ENCODE data around the gene DHX32. TPM values are rescaled to one million over a fixed set of nuclear protein-coding genes. Genes with fewer than 3 reads are reported as not detected.

The DHX32 gene
- total RNA-seq, 1 donor from 2014 or later = 45.2 TPM

GRCh38 chr10:125859128-125859817, 21.8 kb downstream of the DHX32 start:
- no peak for DNase-seq
- intact Hi-C loops (cut with DNase I) = no loop called here
- ATAC-seq (ENCODE audit: poor library complexity) = no peak

GRCh38 chr10:125857185-125857760, 23.8 kb downstream of the DHX32 start:
- DNase-seq (no peak), ATAC-seq (ENCODE audit: poor library complexity) (no peak)

DNA sequence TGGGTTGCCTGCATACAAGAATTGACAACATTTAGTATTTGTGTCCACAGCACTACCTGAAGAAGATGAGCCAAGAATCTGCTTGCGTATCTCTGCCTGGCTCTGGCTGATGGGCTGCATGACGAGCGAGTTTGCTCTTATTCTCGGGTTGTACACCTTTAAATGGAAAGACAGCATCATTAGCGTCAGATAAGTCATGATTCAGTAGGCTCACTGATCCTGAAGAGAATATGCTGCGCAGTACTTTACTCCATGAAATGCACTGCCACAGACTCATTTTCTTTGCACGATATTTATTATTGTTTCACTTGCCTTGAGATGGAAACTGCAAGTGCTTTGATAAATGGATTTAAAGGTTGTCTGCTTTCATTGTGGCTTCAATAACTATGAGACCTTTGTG, 28.6 kb downstream of the DHX32 start:
- ATAC-seq (ENCODE audit: poor library complexity) (no peak), DNase-seq (no peak)
- intact Hi-C loops (cut with DNase I) = no loop called here

More at GRCh38 chr10:125857185-125857760, 23.8 kb downstream of the DHX32 start:
- intact Hi-C loops (cut with DNase I) = no loop called here

- intact Hi-C loops (cut with DNase I) = no loop called here
Observed at GRCh38 chr10:125850766-125851731, 30.0 kb downstream of the DHX32 start.

GRCh38 chr10:125849448-125849847, 31.6 kb downstream of the DHX32 start:
- DNase-seq (no peak), ATAC-seq (ENCODE audit: poor library complexity) (no peak)
- intact Hi-C loops (cut with DNase I) = no loop called here

More at GRCh38 chr10:125850766-125851731, 30.0 kb downstream of the DHX32 start:
- ATAC-seq (ENCODE audit: poor library complexity) (no peak), DNase-seq (no peak)

DNA sequence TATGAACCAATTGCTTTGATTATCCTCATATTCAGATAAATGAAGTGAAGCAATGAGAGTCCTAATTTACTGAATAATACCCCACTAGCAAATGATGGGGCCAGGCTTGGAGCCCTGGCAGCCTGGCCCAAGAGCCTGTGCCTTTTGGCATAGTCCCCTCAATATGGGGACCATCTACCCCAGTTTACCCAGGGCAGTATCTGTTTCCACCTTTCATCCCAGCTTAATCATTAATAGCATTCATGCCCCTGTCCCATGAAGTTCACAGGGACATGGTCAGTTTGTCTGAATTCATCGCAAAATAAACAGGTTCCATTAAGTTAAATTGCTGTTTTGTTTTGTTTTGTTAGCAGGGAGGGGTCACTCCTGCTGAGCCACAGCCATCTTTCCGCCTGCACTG, 32.2 kb downstream of the DHX32 start:
- ATAC-seq (ENCODE audit: poor library complexity) (no peak), DNase-seq (no peak)
- intact Hi-C loops (cut with DNase I) = no loop called here

DNA sequence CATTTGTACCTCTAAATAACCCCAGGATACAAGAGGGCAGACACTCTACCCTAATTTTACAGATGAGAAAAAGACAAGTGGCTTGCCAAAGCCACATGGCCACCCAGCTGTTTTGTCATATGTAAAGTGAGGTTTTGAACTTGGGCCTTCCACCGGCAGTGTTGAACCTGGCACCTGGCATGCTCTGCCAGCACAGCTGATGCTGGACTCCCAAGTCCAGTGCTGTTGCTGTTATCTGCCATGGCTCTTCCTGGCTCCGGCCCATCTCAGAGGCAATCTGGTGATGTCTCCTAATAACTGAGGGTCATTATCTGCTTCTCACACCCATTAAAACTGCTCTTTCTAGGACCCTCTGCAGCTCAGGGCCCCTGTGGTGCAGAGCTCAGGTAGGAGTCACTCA, 32.7 kb downstream of the DHX32 start:
- DNase-seq = no peak
- intact Hi-C loops (cut with DNase I) = no loop called here
- ATAC-seq (ENCODE audit: poor library complexity) = no peak

DNA sequence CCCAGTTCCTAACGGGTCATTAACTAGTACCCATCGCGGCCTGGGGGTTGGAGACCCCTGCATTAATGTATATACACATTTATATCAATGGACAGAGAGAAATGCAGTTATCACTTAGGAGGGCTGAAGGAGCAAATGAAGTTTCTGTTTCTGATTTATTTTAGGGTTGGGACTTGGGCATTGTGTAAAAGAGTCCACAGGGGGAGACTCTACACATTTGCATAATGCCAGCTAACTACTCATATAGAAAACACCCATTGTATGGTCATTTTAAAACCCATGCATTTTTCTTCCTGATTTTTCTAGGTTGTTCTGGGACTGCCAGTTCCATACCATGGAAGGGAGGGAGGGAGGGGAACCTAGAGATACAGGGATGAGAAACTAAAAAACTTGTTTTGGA, 34.2 kb downstream of the DHX32 start:
- intact Hi-C loops (cut with DNase I) = no loop called here
- no peak for DNase-seq
- ATAC-seq (ENCODE audit: poor library complexity) = no peak

- intact Hi-C loops (cut with DNase I) = no loop called here
- ATAC-seq (ENCODE audit: poor library complexity) (no peak), DNase-seq (no peak)
Observed at GRCh38 chr10:125845617-125846016, 35.5 kb downstream of the DHX32 start.

GRCh38 chr10:125844751-125845221, 36.3 kb downstream of the DHX32 start:
- ATAC-seq (ENCODE audit: poor library complexity) (peak; percentile 37), DNase-seq (no peak)
- intact Hi-C loops (cut with DNase I) = no loop called here

GRCh38 chr10:125843603-125844329, 37.3 kb downstream of the DHX32 start:
- DNase-seq = no peak
- no peak for ATAC-seq (ENCODE audit: poor library complexity)
- intact Hi-C loops (cut with DNase I) = no loop called here

GRCh38 chr10:125840955-125841354, 40.1 kb downstream of the DHX32 start:
- no peak for DNase-seq
- intact Hi-C loops (cut with DNase I) = no loop called here
- no peak for ATAC-seq (ENCODE audit: poor library complexity)

DNA sequence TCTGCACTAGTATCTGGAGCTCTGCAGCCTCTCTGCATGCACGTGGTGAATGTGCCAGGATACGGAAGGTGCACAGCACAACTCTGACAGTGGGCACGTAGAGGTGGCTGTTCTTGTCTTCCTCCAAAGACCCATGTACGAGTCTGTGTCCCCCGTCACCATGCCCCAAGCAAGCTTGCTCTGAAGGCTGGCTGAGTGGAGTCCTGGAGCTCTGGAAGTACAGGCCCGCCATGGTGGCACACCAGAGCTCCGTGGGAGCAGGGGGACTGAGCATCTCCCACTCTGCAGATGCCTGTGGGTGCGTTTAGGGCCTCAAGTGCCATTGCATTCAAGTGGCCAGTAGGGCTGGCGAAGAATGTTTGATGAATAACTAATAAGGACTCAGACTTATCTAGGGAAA, 40.7 kb downstream of the DHX32 start:
- intact Hi-C loops (cut with DNase I) = no loop called here
- ATAC-seq (ENCODE audit: poor library complexity) (no peak), DNase-seq (no peak)

- DNase-seq (no peak), ATAC-seq (ENCODE audit: poor library complexity) (no peak)
- intact Hi-C loops (cut with DNase I) = no loop called here
Observed at GRCh38 chr10:125838802-125839575, 42.1 kb downstream of the DHX32 start.

DNA sequence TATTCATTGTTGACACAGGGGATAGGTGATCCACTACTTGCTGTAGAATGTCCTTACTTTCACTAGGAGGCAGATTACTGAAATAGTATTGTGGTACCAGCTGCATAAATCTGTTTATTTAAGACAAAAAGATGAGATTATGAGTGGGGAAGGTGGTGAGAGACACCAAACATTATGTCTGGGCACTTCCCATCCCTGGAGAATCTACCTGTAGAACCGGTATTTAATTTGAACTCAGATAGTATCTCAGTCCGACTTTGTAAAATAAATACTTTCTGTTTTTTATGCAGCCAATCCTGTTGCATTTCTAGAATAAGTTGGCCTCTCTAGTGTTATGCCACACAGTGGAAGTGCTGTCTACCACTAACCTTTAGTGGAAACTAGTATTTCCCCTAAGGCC, 44.3 kb downstream of the DHX32 start:
- no peak for ATAC-seq (ENCODE audit: poor library complexity)
- intact Hi-C loops (cut with DNase I) = no loop called here

DNA sequence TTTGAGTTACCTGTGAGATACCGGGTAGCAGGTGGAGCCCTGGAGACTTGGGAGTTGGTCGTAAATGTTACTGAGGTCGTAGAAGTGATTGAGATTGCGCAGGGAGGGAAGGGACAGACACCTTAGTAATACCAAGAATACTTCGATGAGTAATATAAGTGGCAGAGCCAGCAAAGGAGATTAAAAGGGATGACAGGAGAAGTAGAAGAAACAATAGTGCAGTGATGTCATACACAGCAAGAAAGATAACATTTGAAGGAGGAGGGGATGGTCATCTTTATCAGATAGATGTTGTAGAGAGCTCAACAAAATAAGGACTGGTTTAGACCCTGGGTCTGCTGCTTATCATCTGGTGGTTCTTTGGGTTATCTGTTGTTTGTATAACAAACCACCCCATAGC, 52.8 kb downstream of the DHX32 start:
- no peak for DNase-seq
- ATAC-seq (ENCODE audit: poor library complexity) = no peak
- intact Hi-C loops (cut with DNase I) = loop anchor here (10.0 kb wide), 1 partner anchor 94 kb away; no protein-coding TSS in a partner anchor

More for the DNA sequence above, 44.3 kb downstream of the DHX32 start:
- DNase-seq = no peak

DNA sequence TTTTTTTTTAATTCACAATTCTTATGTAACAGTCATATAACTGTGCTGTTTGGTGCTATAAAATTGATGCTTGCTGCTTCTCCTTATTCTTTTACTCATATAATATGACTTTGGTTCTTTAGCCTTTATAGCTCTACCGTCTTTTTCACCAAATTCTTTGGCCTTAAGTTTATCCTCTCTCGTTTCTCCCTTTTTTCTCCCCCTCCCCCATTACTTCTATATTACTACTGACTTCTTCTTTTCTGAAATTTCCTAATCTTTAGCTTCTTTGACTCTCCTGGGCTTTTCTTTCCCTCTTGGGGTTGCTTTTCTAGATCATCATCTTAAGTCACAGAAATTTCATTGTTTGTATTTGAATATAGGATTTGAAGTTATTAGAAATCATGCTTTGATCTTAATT, 54.0 kb downstream of the DHX32 start:
- ATAC-seq (ENCODE audit: poor library complexity) (no peak), DNase-seq (no peak)
- intact Hi-C loops (cut with DNase I) = loop anchor here (10.0 kb wide), 1 partner anchor 92 kb away; no protein-coding TSS in a partner anchor

DNA sequence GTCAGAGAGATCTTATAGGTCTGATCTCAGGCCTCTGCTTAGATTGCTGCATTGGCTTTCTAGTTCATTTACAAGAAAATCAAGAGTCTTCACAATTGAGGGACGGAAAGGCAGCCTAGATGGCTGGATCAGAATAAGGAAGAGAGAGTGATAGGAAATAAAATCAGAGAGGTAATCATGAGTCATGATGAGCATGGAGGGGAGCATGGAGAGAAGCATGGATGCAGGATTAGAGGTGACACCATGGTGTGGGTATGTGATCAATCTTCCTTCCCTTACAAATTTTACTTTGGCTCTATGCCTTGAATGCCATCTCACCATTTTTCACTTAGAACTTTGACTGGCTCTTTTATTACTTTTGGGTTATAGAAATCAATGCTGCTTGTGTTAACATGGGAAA, 56.4 kb downstream of the DHX32 start:
- intact Hi-C loops (cut with DNase I) = loop anchor here (10.0 kb wide), 1 partner anchor 90 kb away; no protein-coding TSS in a partner anchor
- DNase-seq (no peak), ATAC-seq (ENCODE audit: poor library complexity) (no peak)

Measured in Right ventricle myocardium superior (tissue), 1 donor.